ENCODE results near the gene CAVIN2.

The CAVIN2 gene

GRCh38 chr2:191875859-191876258, 29.0 kb upstream of the CAVIN2 start:
- Histone ChIP-seq H3K27me3 (replicated peaks; ENCODE audit: insufficient read depth, low read length) (no peaks in the 10 kb centered on the region), H3F3A (ENCODE audit: insufficient read depth, low read length) (no peaks in the 10 kb centered on the region), H2AFZ (ENCODE audit: low read length) (no peak overlapping the region), H3K79me2 (ENCODE audit: low read length) (no peaks in the 10 kb centered on the region), H4K20me1 (ENCODE audit: insufficient read depth, low read length) (no peaks in the 10 kb centered on the region), H3K36me3 (replicated peaks; ENCODE audit: insufficient read depth, low read length) (no peaks in the 10 kb centered on the region), H3K4me1 (ENCODE audit: low read length) (no peaks in the 10 kb centered on the region), H3K9ac (ENCODE audit: low read length) (no peak overlapping the region), H3K9me3 (replicated peaks; ENCODE audit: insufficient read depth, low read length) (no peaks in the 10 kb centered on the region), H3K9me2 (replicated peaks; ENCODE audit: insufficient read depth, low read length) (no peaks in the 10 kb centered on the region), H3K27ac (ENCODE audit: low read length) (no peak overlapping the region), H3K4me2 (ENCODE audit: low read depth, low read length) (no peak overlapping the region), H3K4me3 (ENCODE audit: low read length) (no peak overlapping the region)
- TF ChIP-seq CTCF (IDR thresholded peaks at IDR 0.05; ENCODE audit: low read length) (no peak), EZH2 (optimal IDR thresholded peaks at IDR 0.05; ENCODE audit: low read depth, low read length) (no peak), EZH2phosphoT487 (IDR thresholded peaks at IDR 0.05; ENCODE audit: low read length) (no peak)
- no peak for DNase-seq

- Histone ChIP-seq H4K20me1 (ENCODE audit: insufficient read depth, low read length) (no peaks in the 10 kb centered on the region), H3K9me3 (replicated peaks; ENCODE audit: insufficient read depth, low read length) (no peaks in the 10 kb centered on the region), H3F3A (ENCODE audit: insufficient read depth, low read length) (no peaks in the 10 kb centered on the region), H3K4me3 (ENCODE audit: low read length) (no peak overlapping the region), H3K9ac (ENCODE audit: low read length) (no peak overlapping the region), H3K4me2 (ENCODE audit: low read depth, low read length) (no peak overlapping the region), H3K9me2 (replicated peaks; ENCODE audit: insufficient read depth, low read length) (no peaks in the 10 kb centered on the region), H3K27ac (ENCODE audit: low read length) (no peak overlapping the region), H2AFZ (ENCODE audit: low read length) (no peak overlapping the region), H3K27me3 (replicated peaks; ENCODE audit: insufficient read depth, low read length) (no peaks in the 10 kb centered on the region), H3K36me3 (replicated peaks; ENCODE audit: insufficient read depth, low read length) (no peaks in the 10 kb centered on the region), H3K4me1 (ENCODE audit: low read length) (no peaks in the 10 kb centered on the region), H3K79me2 (ENCODE audit: low read length) (no peaks in the 10 kb centered on the region)
- TF ChIP-seq EZH2 (optimal IDR thresholded peaks at IDR 0.05; ENCODE audit: low read depth, low read length) (no peak), CTCF (IDR thresholded peaks at IDR 0.05; ENCODE audit: low read length) (0 out of 2 replicates have a peak, but pooled peaks have one; percentile 3), EZH2phosphoT487 (IDR thresholded peaks at IDR 0.05; ENCODE audit: low read length) (no peak)
- no peak for DNase-seq
These were observed 23.9 kb upstream of the CAVIN2 start for GRCh38 chr2:191870744-191871143.

GRCh38 chr2:191869781-191870180, 22.9 kb upstream of the CAVIN2 start:
- H3K27ac ChIP-seq (ENCODE audit: low read length) = no peak overlapping the region
- no peak overlapping the region for H2AFZ ChIP-seq (ENCODE audit: low read length)
- H3F3A ChIP-seq (ENCODE audit: insufficient read depth, low read length) = no peaks in the 10 kb centered on the region
- H3K27me3 ChIP-seq (replicated peaks; ENCODE audit: insufficient read depth, low read length) = no peaks in the 10 kb centered on the region
- TF ChIP-seq EZH2 (optimal IDR thresholded peaks at IDR 0.05; ENCODE audit: low read depth, low read length) (no peak), EZH2phosphoT487 (IDR thresholded peaks at IDR 0.05; ENCODE audit: low read length) (no peak), CTCF (IDR thresholded peaks at IDR 0.05; ENCODE audit: low read length) (no peak)
- H3K4me2 ChIP-seq (ENCODE audit: low read depth, low read length) = no peak overlapping the region
- no peak overlapping the region for H3K9ac ChIP-seq (ENCODE audit: low read length)
- DNase-seq = no peak
- no peaks in the 10 kb centered on the region for H3K36me3 ChIP-seq (replicated peaks; ENCODE audit: insufficient read depth, low read length)
- no peaks in the 10 kb centered on the region for H3K9me2 ChIP-seq (replicated peaks; ENCODE audit: insufficient read depth, low read length)
- H3K79me2 ChIP-seq (ENCODE audit: low read length) = no peaks in the 10 kb centered on the region
- no peak overlapping the region for H3K4me3 ChIP-seq (ENCODE audit: low read length)
- H3K9me3 ChIP-seq (replicated peaks; ENCODE audit: insufficient read depth, low read length) = no peaks in the 10 kb centered on the region
- no peaks in the 10 kb centered on the region for H3K4me1 ChIP-seq (ENCODE audit: low read length)
- no peaks in the 10 kb centered on the region for H4K20me1 ChIP-seq (ENCODE audit: insufficient read depth, low read length)
